HepG2 (cell line): Measurements from ENCODE around the gene MAP4K3. TPM values are rescaled to one million over a fixed set of nuclear protein-coding genes. Genes with fewer than 3 reads are reported as not detected.

Experiments
- ATAC-seq: fragments of 200-7000 bp; cut with Tn5 transposase; 3 replicates; pipeline ENCODE4 v1.9.1; 2020; ENCODE audit warnings: mild to moderate bottlenecking, moderate library complexity
- BruUV-seq: library from RNA; stranded (reverse); fragments of 400-500 nt; replicated peaks from 2 replicates; lab custom pipeline; 2021; lab: Mats Ljungman, UMichigan
- CTCF ChIA-PET: fragments of 300-600 bp; formaldehyde crosslinking; extraction: SDS; loops from one replicate; lab custom pipeline; 2021; ENCODE audit warnings: low total read pairs, inconsistent platforms, low intra/inter-chr PET ratio; lab: Yijun Ruan, JAX
- POLR2A ChIA-PET: fragments of 350-600 bp; sonication (Branson Sonifier 250); formaldehyde crosslinking; loops from one replicate; lab custom pipeline; 2020; ENCODE audit warnings: antibody characterized with exemption, inconsistent platforms; lab: Yijun Ruan, JAX
- DNase-seq: peaks from one replicate; pipeline ENCODE4 v3.0.0-alpha.2; 2015; ENCODE audit warnings: low spot score
- FAIRE-seq: peaks from 3 replicates; lab custom pipeline; 2011; peaks lifted over from hg19 to GRCh38; lab: Jason Lieb, UNC
- H2AFZ ChIP-seq: one replicate; pipeline ENCODE4 v1.6.1; 2011; ENCODE audit warnings: low read length, inconsistent platforms
- H3K27ac ChIP-seq: fragments of 300-600 bp; 3 replicates; pipeline ENCODE4 v1.8.0; 2011; ENCODE audit warnings: mixed run types, mild to moderate bottlenecking, mixed read lengths, low read length, inconsistent platforms; ENCODE audit not compliant: insufficient read depth; ENCODE audit errors: extremely low read length
- H3K27me3 ChIP-seq, 2 experiments: fragments of 200-600 bp in 1 of 2; 2 replicates in 1 of 2; 3 replicates in 1 of 2; pipeline versions ENCODE4 v1.6.0 to v1.8.0; 2011; ENCODE audit warnings: low read length in 2 of 2, mild to moderate bottlenecking in 2 of 2, moderate library complexity in 2 of 2, inconsistent platforms in 1 of 2; ENCODE audit not compliant: insufficient read depth in 2 of 2, control insufficient read depth in 1 of 2
- H3K36me3 ChIP-seq, 2 experiments: fragments of 200-600 bp in 1 of 2; replicated peaks in 1 of 2; 2 replicates in 1 of 2; 3 replicates in 1 of 2; pipeline versions ENCODE4 v1.5.1 to v1.8.0; 2011; ENCODE audit warnings: low read length in 2 of 2, inconsistent platforms in 1 of 2; ENCODE audit not compliant: insufficient read depth in 2 of 2, control insufficient read depth in 1 of 2
- H3K4me1 ChIP-seq: 2 replicates; pipeline ENCODE4 v1.5.1; 2012; ENCODE audit warnings: low read length, inconsistent platforms; ENCODE audit not compliant: insufficient read depth
- H3K4me2 ChIP-seq: 2 replicates; pipeline ENCODE4 v1.6.0; 2011; ENCODE audit warnings: low read depth, low read length, inconsistent platforms
- H3K4me3 ChIP-seq, 3 experiments: fragments of 200-600 bp in 1 of 3; sonication (generic), shearing (Covaris generic) in 1 of 3; replicated peaks in 1 of 3; 2 replicates each; pipeline ENCODE4 v1.5.1; 2011 to 2016; ENCODE audit warnings: low read length in 3 of 3, inconsistent platforms in 2 of 3, low read depth in 2 of 3, mild to moderate bottlenecking in 2 of 3, control low read depth in 1 of 3, mixed read lengths in 1 of 3; ENCODE audit not compliant: insufficient read depth in 1 of 3
- H3K79me2 ChIP-seq: one replicate; pipeline ENCODE4 v1.6.1; 2011; ENCODE audit warnings: low read length, inconsistent platforms; ENCODE audit not compliant: insufficient read depth
- H3K9ac ChIP-seq: 2 replicates; pipeline ENCODE4 v1.6.0; 2011; ENCODE audit warnings: mild to moderate bottlenecking, low read depth, low read length, inconsistent platforms; ENCODE audit not compliant: insufficient read depth
- H3K9me3 ChIP-seq: 2 replicates; pipeline ENCODE4 v1.5.1; 2012; ENCODE audit warnings: mild to moderate bottlenecking, low read length
- H4K20me1 ChIP-seq: 2 replicates; pipeline ENCODE4 v1.6.0; 2011; ENCODE audit warnings: inconsistent platforms, mild to moderate bottlenecking, low read length, moderate library complexity; ENCODE audit not compliant: insufficient read depth
- ATF7-NPFF ChIP-seq: sonication (generic); formaldehyde crosslinking; IDR thresholded peaks from 2 replicates; pipeline ENCODE4 v1.8.1; 2023; ENCODE audit warnings: mild to moderate bottlenecking, low read depth, missing genetic modification reagents, moderate library complexity
- CREM ChIP-seq, 2 experiments: sonication (generic) in 1 of 2; formaldehyde crosslinking in 1 of 2; IDR thresholded peaks; 2 replicates each; pipeline versions ENCODE4 v1.4.0 to v1.6.1; 2016 to 2020; ENCODE audit warnings: antibody characterized with exemption in 1 of 2, mild to moderate bottlenecking in 1 of 2, missing genetic modification reagents in 1 of 2
- EED ChIP-seq: sonication (generic); formaldehyde crosslinking; IDR thresholded peaks from 2 replicates; pipeline ENCODE4 v1.5.0; 2020; ENCODE audit warnings: mild to moderate bottlenecking, missing genetic modification reagents
- NR2F1 ChIP-seq, 2 experiments: fragments of 450-650 bp in 1 of 2; formaldehyde crosslinking in 1 of 2; IDR thresholded peaks; 2 replicates each; pipeline versions ENCODE4 v1.5.0 to v1.6.1; 2016 to 2020; ENCODE audit warnings: mild to moderate bottlenecking in 1 of 2, missing compliant biosample characterization in 1 of 2, missing genetic modification reagents in 1 of 2, moderate library complexity in 1 of 2
- RBFOX2 ChIP-seq: fragments of 200-400 bp; formaldehyde crosslinking; IDR thresholded peaks from 2 replicates; pipeline ENCODE4 v1.6.1; 2017; ENCODE audit warnings: low read depth, mild to moderate bottlenecking, low read length
- RFX5 ChIP-seq: IDR thresholded peaks from 2 replicates; pipeline ENCODE4 v1.6.1; 2011; ENCODE audit warnings: low read depth, low read length, improper control_type of control experiment
- RXRA ChIP-seq: sonication (generic); formaldehyde crosslinking; IDR thresholded peaks from 2 replicates; pipeline ENCODE4 v1.5.1; 2020; ENCODE audit warnings: missing genetic modification reagents
- SAFB2 ChIP-seq: sonication (generic); formaldehyde crosslinking; IDR thresholded peaks from 2 replicates; pipeline ENCODE4 v1.5.1; 2020; ENCODE audit warnings: missing genetic modification reagents, low read depth, mild to moderate bottlenecking, borderline replicate concordance
- SSRP1 ChIP-seq: IDR thresholded peaks from 2 replicates; pipeline ENCODE4 v1.6.1; 2016; ENCODE audit warnings: control low read depth
- TBL1XR1 ChIP-seq: fragments of 150-350 bp; IDR thresholded peaks from 2 replicates; pipeline ENCODE4 v1.6.1; 2014; ENCODE audit warnings: borderline replicate concordance, low read length; ENCODE audit not compliant: partially characterized antibody
- TGIF2 ChIP-seq: IDR thresholded peaks from 2 replicates; pipeline ENCODE4 v1.6.1; 2016; ENCODE audit warnings: control low read depth, missing compliant biosample characterization
- ZNF263 ChIP-seq: sonication (generic); formaldehyde crosslinking; IDR thresholded peaks from 2 replicates; pipeline ENCODE4 v1.4.0; 2020; ENCODE audit warnings: missing genetic modification reagents
- ZNF3 ChIP-seq: IDR thresholded peaks from 2 replicates; pipeline ENCODE4 v1.7.0; 2017; ENCODE audit warnings: inconsistent platforms
- ZNF556 ChIP-seq: sonication (generic); formaldehyde crosslinking; IDR thresholded peaks from 2 replicates; pipeline ENCODE4 v1.4.0; 2020; ENCODE audit warnings: mild to moderate bottlenecking, missing genetic modification reagents, borderline replicate concordance
- ZNF841 ChIP-seq: sonication (generic); formaldehyde crosslinking; IDR thresholded peaks from 2 replicates; pipeline ENCODE4 v1.8.1; 2023; ENCODE audit warnings: missing genetic modification reagents, borderline replicate concordance
- ZSCAN29 ChIP-seq: sonication (generic); formaldehyde crosslinking; conservative IDR thresholded peaks from 2 replicates; pipeline ENCODE4 v1.4.0; 2020; ENCODE audit warnings: mild to moderate bottlenecking, missing genetic modification reagents
- whole genome bisulfite sequencing: methylation state at CpG from one replicate; pipeline ENCODE4 v1.1.6; 2017; ENCODE audit warnings: low lambda C conversion rate; 5-methylcytosine and 5-hydroxymethylcytosine counted together
- in situ Hi-C: cut with HindIII; loops from 2 replicates; pipeline ENCODE4 v1.10.0; 2017; ENCODE audit warnings: low pct_unique_long_range_greater_than_20kb; ENCODE audit not compliant: extremely low pct_ligation_motif_present
- intact Hi-C: fragments of 100-400 bp; cut with micrococcal nuclease; formaldehyde crosslinking; loops from one replicate; pipeline ENCODE4 v1.10.0; 2022; ENCODE audit not compliant: unreplicated experiment
- polyA plus RNA-seq, 8 experiments: library from polyadenylated mRNA; depleted of rRNA in 3 of 8; stranded (reverse) in 7 of 8; unstranded in 1 of 8; fragments of >200 nt; fragmentation: Illumina TruSeq in 4 of 8; extraction: Trizol in 4 of 8; gene quantifications; 2 replicates each; pipeline versions ENCODE4 v1.2.1 to v1.2.3, GENCODE V29; 2011 to 2016; ENCODE audit warnings: low read depth in 4 of 8, missing spikeins in 1 of 8, mixed read lengths in 1 of 8; ENCODE audit not compliant: insufficient read depth in 1 of 8
- total RNA-seq, 5 experiments: library from RNA; depleted of rRNA; stranded (reverse); fragments of >200 nt; fragmentation: Illumina TruSeq; extraction: Trizol; gene quantifications; 2 replicates each; pipeline ENCODE4 v1.2.3, GENCODE V29; 2016; ENCODE audit warnings: low read depth in 1 of 5
- TF ChIP-seq, protein P1 (sequence below): sonication (generic); formaldehyde crosslinking; IDR thresholded peaks from 2 replicates; pipeline ENCODE4 v1.4.0; 2020; ENCODE audit warnings: mild to moderate bottlenecking, missing genetic modification reagents, borderline replicate concordance
- TF ChIP-seq, protein P2 (sequence below): sonication (generic); formaldehyde crosslinking; IDR thresholded peaks from 2 replicates; pipeline ENCODE4 v1.8.1; 2023; ENCODE audit warnings: mild to moderate bottlenecking, moderate library complexity, missing genetic modification reagents

Gene MAP4K3
- total and polyA plus RNA-seq, 2 of the 13 experiments (the other 11 are each of a cell fraction or from before 2014, with no cell fraction given), result 45.9 to 53.2 TPM

DNA sequence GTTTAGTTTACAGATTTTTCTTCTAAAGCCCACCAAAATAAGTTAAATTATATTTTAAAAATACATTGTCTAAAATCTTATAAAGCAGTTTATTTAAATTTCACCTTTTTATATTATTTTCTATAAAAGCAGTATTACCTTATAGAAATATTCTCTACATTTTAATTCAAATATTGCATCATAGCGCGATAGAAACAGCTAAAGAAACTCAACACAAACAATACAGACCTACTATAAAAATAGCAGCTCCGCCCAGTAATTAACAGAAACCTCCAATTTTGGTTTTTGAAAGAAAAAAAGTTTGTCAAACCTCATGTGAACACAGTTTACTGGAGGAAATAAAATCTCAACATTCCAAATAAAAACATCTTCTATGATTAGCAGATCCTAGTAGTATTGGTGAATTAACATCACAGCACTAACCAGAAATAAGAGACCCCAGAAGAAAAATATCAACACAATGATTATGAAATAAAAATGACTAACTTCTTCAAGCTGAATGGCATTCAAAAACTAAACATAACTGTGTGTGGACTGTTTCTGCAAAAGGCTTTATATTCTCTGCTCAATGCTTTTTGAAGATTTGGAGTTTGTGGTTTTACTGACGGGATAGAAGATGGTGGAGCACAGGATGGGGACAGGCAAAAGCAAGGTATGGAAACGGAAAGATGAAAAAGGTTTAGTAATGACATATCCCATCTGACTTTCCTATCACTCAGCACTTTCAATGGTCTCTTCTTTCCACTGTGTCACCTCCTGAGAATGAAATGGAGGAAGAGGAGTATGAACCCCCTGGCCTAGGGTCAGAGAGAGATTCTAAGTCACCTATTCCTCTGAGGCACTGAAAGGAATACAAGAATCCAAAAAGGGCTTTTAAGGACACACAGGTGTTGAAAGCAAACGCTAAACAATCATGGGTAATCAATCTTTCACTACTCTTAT, 17.5 kb downstream of the MAP4K3 start (continued):
- no peak for TF ChIP-seq ZNF263
- no peak for TF ChIP-seq TGIF2

DNA sequence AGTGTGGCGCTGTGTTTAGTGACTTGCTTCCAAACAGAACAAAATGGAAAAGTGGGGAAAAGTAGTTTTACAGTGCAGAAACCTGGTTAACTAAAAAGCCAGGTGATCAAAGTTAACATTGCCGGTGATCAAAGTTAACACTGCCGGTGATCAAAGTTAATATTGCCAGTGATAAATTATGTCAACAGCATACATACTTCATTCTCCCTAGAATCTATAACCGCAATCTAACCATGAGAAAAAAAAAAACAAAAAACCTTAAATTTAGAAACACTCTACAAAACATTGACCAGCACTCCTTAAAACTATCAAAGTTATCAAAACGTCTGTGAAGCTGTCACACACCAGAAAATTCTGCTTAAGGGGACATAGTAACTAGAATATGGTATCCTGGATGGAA, 18.6 kb downstream of the MAP4K3 start:
- DNase-seq (no peak), FAIRE-seq (no peak), ATAC-seq (no peak)
- Histone ChIP-seq H3K4me3 (no peak overlapping the region), H3K9ac (no peak overlapping the region), H3K9me3 (no peaks in the 10 kb centered on the region), H3K36me3 (no peaks in the 10 kb centered on the region; a peak in 1 of 5 replicates), H3K27me3 (no peaks in the 10 kb centered on the region), H3K27ac (no peak overlapping the region), H4K20me1 (peaks cover 90% of the 10 kb centered on the region), H2AFZ (no peak overlapping the region), H3K4me1 (peaks cover 64% of the 10 kb centered on the region), H3K79me2 (peaks cover 99% of the 10 kb centered on the region), H3K4me2 (no peak overlapping the region)
- in situ Hi-C loops, result no loop called here
- intact Hi-C loops, result no loop called here
- BruUV-seq, result no TSS peak
- ChIA-PET POLR2A (interaction anchor here (1.4 kb wide), 1 partner anchor 10 kb away, joined by 3 read pairs; no protein-coding TSS in a partner anchor), CTCF (no interaction called here)
- WGBS, result 94% methylated on average over 5 of the region's 5 CpGs
- TF ChIP-seq NR2F1 (CRISPR knock-in tag; IDR thresholded peaks at IDR 0.05), result no peak
- TF ChIP-seq ATF7-NPFF, result no peak
- no peak for TF ChIP-seq RBFOX2
- no peak for TF ChIP-seq SAFB2 (CRISPR knock-in tag)
- TF ChIP-seq RFX5, result no peak
- TF ChIP-seq TBL1XR1, result no peak
- no peak for TF ChIP-seq ZSCAN29 (CRISPR knock-in tag)
- TF ChIP-seq RXRA (CRISPR knock-in tag), result no peak
- TF ChIP-seq SSRP1 (CRISPR knock-in tag), result no peak
- TF ChIP-seq CREM (IDR thresholded peaks at IDR 0.05), result no peak
- no peak for TF ChIP-seq CREM (CRISPR knock-in tag; IDR thresholded peaks at IDR 0.05)
- TF ChIP-seq, protein P1, sequence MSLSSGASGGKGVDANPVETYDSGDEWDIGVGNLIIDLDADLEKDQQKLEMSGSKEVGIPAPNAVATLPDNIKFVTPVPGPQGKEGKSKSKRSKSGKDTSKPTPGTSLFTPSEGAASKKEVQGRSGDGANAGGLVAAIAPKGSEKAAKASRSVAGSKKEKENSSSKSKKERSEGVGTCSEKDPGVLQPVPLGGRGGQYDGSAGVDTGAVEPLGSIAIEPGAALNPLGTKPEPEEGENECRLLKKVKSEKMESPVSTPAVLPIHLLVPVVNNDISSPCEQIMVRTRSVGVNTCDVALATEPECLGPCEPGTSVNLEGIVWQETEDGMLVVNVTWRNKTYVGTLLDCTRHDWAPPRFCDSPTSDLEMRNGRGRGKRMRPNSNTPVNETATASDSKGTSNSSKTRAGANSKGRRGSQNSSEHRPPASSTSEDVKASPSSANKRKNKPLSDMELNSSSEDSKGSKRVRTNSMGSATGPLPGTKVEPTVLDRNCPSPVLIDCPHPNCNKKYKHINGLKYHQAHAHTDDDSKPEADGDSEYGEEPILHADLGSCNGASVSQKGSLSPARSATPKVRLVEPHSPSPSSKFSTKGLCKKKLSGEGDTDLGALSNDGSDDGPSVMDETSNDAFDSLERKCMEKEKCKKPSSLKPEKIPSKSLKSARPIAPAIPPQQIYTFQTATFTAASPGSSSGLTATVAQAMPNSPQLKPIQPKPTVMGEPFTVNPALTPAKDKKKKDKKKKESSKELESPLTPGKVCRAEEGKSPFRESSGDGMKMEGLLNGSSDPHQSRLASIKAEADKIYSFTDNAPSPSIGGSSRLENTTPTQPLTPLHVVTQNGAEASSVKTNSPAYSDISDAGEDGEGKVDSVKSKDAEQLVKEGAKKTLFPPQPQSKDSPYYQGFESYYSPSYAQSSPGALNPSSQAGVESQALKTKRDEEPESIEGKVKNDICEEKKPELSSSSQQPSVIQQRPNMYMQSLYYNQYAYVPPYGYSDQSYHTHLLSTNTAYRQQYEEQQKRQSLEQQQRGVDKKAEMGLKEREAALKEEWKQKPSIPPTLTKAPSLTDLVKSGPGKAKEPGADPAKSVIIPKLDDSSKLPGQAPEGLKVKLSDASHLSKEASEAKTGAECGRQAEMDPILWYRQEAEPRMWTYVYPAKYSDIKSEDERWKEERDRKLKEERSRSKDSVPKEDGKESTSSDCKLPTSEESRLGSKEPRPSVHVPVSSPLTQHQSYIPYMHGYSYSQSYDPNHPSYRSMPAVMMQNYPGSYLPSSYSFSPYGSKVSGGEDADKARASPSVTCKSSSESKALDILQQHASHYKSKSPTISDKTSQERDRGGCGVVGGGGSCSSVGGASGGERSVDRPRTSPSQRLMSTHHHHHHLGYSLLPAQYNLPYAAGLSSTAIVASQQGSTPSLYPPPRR (CRISPR knock-in tag), result no peak
- no peak for TF ChIP-seq EED (CRISPR knock-in tag)
- TF ChIP-seq, protein P2, sequence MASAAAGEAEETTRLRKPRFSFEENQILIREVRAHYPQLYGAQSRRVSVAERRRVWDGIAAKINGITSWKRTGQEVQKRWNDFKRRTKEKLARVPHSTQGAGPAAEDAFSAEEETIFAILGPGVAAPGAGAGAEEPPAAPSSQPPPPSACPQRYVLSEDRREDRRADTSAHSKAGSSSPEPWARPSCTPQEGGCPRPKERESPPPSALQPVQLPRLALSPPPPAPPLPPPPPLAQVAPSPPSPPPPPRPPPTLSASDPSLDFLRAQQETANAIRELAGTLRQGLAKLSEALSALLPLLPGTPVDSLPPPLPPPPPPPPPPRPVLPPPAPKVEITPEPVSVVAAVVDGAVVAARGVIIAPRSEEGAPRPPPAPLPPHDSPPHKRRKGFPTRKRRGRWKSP, result no peak
- TF ChIP-seq ZNF3 (CRISPR knock-in tag), result no peak
- no peak for TF ChIP-seq ZNF841 (CRISPR knock-in tag)
- TF ChIP-seq ZNF556 (CRISPR knock-in tag), result no peak
